Neutrophil (primary cell): ENCODE results near the gene SPEF1.

Experiments used
- H3K27ac ChIP-seq: fragments of 200-600 bp; sonication (generic); 2 replicates; pipeline ENCODE4 v1.5.1; 2016; ENCODE audit warnings: mild to moderate bottlenecking, moderate library complexity
- H3K27me3 ChIP-seq: fragments of 200-600 bp; sonication (generic); 2 replicates; pipeline ENCODE4 v1.6.0; 2016; ENCODE audit warnings: mild to moderate bottlenecking
- H3K36me3 ChIP-seq: fragments of 200-600 bp; sonication (generic); 2 replicates; pipeline ENCODE4 v1.5.1; 2017
- H3K4me1 ChIP-seq, 2 experiments: fragments of 200-600 bp in 1 of 2; sonication (generic) in 1 of 2; 1 replicate in 1 of 2; 2 replicates in 1 of 2; pipeline versions ENCODE4 v1.5.1 to v1.6.1; 2013 to 2016; ENCODE audit warnings: low read depth in 1 of 2, low read length in 1 of 2, mild to moderate bottlenecking in 1 of 2, moderate library complexity in 1 of 2; ENCODE audit not compliant: control insufficient read depth in 1 of 2, insufficient read depth in 1 of 2
- H3K4me3 ChIP-seq, 2 experiments: fragments of 200-600 bp in 1 of 2; sonication (generic) in 1 of 2; 1 replicate in 1 of 2; 2 replicates in 1 of 2; pipeline ENCODE4 v1.5.1; 2013 to 2016; ENCODE audit warnings: low read depth in 1 of 2, low read length in 1 of 2, mild to moderate bottlenecking in 1 of 2, moderate library complexity in 1 of 2
- H3K9me3 ChIP-seq: fragments of 200-600 bp; sonication (generic); 2 replicates; pipeline ENCODE4 v1.5.1; 2016
- TF ChIP-seq, protein P1 (sequence below): fragments of 200-600 bp; sonication (generic); IDR thresholded peaks from 2 replicates; pipeline ENCODE4 v1.5.1; 2016; ENCODE audit warnings: antibody characterized with exemption

The SPEF1 gene

DNA sequence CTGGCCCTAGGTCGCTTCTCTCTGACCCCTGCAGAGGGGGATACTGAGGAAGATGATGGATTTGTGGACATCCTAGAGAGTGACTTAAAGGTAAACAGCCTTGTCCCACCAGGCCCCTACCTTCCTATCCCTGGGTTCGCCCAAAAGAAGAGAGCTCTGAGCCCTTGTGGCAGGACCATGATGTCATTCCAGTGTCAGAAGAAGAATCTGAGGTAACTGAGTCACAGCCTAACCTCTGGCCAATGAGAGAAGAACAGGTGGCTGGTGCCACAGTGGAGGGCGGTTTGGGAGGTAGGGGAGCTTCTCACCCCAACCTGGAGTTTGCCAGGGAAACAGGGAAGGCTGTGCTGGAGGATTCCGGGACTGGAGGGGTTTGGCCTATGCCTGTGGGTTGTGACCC lies 20.1 kb upstream of the SPEF1 start:
- TF ChIP-seq, protein P1, sequence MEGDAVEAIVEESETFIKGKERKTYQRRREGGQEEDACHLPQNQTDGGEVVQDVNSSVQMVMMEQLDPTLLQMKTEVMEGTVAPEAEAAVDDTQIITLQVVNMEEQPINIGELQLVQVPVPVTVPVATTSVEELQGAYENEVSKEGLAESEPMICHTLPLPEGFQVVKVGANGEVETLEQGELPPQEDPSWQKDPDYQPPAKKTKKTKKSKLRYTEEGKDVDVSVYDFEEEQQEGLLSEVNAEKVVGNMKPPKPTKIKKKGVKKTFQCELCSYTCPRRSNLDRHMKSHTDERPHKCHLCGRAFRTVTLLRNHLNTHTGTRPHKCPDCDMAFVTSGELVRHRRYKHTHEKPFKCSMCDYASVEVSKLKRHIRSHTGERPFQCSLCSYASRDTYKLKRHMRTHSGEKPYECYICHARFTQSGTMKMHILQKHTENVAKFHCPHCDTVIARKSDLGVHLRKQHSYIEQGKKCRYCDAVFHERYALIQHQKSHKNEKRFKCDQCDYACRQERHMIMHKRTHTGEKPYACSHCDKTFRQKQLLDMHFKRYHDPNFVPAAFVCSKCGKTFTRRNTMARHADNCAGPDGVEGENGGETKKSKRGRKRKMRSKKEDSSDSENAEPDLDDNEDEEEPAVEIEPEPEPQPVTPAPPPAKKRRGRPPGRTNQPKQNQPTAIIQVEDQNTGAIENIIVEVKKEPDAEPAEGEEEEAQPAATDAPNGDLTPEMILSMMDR = no peak
- Histone ChIP-seq H3K36me3 (peaks cover 56% of the 10 kb centered on the region), H3K4me3 (no peak overlapping the region), H3K9me3 (no peaks in the 10 kb centered on the region), H3K27me3 (no peaks in the 10 kb centered on the region), H3K4me1 (peaks cover 10% of the 10 kb centered on the region in 2 experiments), H3K27ac (no peak overlapping the region)

DNA sequence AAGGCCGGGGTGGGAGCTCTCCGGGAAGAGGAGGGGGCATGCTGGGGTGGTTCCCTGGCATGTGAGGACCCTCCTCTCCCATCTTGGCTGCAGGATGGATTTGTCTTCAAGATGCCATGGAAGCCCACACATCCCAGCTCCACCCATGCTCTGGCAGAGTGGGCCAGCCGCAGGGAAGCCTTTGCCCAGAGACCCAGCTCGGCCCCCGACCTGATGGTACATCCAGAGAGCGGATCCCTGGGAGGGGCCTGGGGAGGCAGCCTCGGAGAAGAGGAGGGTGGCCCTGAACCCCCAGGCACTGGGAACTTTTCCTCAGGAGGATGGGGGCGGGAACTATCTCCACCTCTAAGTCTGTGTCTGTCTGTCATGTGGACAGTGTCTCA lies 19.6 kb upstream of the SPEF1 start:
- Histone ChIP-seq H3K4me3 (no peak overlapping the region), H3K27me3 (no peaks in the 10 kb centered on the region), H3K36me3 (peaks cover 56% of the 10 kb centered on the region), H3K4me1 (peaks cover 11 to 14% of the 10 kb centered on the region in 2 experiments), H3K9me3 (no peaks in the 10 kb centered on the region), H3K27ac (no peak overlapping the region)
- TF ChIP-seq, protein P1 = no peak

DNA sequence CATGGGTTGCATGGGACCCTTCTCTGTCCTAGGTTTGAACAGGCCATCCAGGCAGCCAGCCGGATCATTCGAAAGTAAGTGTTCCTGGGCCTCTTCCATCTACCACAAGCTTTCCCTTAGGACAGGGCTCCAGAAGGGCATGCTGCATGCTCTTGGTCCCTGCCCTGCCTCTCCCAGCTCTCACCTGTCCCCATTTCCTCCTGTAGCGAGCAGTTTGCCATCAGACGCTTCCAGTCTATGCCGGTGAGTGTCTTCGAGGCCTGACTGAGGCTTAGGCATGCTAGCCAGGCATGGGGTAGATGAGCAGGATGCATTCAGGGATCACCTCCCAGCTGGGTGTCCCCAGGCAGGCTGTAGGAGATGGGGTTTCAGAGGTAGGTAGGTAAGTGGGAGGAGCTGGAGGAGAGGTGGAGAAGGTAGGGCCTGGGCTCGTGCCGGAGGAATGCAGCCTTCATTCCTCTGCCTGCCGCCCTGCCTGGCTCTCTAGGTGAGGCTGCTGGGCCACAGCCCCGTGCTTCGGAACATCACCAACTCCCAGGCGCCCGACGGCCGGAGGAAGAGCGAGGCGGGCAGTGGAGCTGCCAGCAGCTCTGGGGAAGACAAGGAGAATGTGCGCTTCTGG lies 19.1 kb upstream of the SPEF1 start:
- TF ChIP-seq, protein P1 = no peak
- Histone ChIP-seq H3K27ac (no peak overlapping the region), H3K4me1 (peaks cover 16 to 19% of the 10 kb centered on the region in 2 experiments), H3K4me3 (no peak overlapping the region), H3K9me3 (no peaks in the 10 kb centered on the region), H3K27me3 (no peaks in the 10 kb centered on the region), H3K36me3 (peaks cover 52% of the 10 kb centered on the region)

DNA sequence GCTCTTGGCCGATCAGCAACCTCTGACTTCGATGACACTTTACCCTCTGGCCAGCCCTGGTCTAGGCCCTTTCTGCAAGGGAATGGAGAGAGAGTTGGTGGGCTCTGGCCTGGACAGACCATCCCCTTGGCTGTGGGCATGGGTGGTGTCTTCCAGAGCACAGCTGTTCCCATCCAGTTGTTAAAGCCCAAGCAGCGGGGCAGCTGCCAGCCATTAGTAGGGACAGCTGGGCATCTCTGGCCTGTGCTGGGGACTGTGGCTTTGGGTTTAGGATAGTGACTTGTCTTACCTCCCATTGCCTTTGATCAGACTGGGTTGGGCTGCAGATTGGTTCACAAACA lies 17.6 kb upstream of the SPEF1 start:
- no peak overlapping the region for H3K27ac ChIP-seq
- no peaks in the 10 kb centered on the region for H3K27me3 ChIP-seq
- no peaks in the 10 kb centered on the region for H3K9me3 ChIP-seq
- TF ChIP-seq, protein P1 = no peak
- H3K36me3 ChIP-seq = peaks cover 37% of the 10 kb centered on the region
- H3K4me3 ChIP-seq = no peak overlapping the region
- peaks cover 18 to 20% of the 10 kb centered on the region in 2 experiments for H3K4me1 ChIP-seq

DNA sequence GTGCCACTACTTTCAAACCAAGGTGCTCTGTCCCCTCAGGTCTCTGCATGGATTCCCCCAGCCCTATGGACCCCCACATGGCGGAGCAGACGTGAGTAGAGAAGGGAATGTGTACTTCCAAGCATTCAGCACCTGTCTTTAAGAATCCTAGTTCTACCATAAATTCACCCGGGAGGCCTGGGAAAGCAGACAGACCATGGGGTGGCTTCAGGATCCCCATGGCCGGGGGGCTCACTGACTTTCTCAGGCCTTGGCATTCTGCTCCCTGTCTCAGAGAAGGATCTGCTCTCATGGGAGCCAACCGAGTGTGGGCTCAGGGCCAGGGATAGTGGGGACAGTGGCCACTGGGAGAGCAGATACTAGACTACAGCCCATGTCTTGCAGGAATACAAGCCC lies 17.1 kb upstream of the SPEF1 start:
- TF ChIP-seq, protein P1 = no peak
- no peak overlapping the region for H3K4me3 ChIP-seq

More for the DNA sequence above, 17.1 kb upstream of the SPEF1 start:
- H3K36me3 ChIP-seq = peaks cover 32% of the 10 kb centered on the region
- H3K4me1 ChIP-seq = peaks cover 18 to 20% of the 10 kb centered on the region in 2 experiments
- H3K9me3 ChIP-seq = no peaks in the 10 kb centered on the region
- no peak overlapping the region for H3K27ac ChIP-seq
- H3K27me3 ChIP-seq = no peaks in the 10 kb centered on the region
